ENCODE measurements around the gene UMOD.

DNA sequence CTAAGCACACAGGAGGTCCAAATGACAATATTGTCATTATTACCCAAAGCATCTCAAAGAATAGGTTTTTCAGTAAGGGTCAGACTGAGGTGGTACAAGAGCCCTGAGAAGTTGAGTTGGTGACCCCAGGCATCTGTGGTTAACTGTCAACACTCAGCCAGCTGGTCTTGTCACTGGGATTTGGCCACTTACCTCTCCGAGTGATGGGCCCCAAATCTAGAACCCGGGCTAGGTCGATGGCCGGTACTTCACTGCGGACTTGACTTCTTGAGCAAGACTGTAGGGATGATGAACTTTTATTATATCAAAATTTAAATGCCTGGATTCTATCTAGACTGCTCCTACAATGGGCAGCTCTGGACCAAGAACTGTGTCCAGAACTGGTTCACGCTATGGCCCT is 36.8 kb downstream of the UMOD start:
- no peak for TF ChIP-seq EZH2phosphoT487 (IDR thresholded peaks at IDR 0.05; ENCODE audit: borderline replicate concordance)
- TF ChIP-seq, protein P1, sequence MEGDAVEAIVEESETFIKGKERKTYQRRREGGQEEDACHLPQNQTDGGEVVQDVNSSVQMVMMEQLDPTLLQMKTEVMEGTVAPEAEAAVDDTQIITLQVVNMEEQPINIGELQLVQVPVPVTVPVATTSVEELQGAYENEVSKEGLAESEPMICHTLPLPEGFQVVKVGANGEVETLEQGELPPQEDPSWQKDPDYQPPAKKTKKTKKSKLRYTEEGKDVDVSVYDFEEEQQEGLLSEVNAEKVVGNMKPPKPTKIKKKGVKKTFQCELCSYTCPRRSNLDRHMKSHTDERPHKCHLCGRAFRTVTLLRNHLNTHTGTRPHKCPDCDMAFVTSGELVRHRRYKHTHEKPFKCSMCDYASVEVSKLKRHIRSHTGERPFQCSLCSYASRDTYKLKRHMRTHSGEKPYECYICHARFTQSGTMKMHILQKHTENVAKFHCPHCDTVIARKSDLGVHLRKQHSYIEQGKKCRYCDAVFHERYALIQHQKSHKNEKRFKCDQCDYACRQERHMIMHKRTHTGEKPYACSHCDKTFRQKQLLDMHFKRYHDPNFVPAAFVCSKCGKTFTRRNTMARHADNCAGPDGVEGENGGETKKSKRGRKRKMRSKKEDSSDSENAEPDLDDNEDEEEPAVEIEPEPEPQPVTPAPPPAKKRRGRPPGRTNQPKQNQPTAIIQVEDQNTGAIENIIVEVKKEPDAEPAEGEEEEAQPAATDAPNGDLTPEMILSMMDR (conservative IDR thresholded peaks at IDR 0.05; ENCODE audit: low read length) = no peak

Data from Loucy (cell line).